B cell (primary cell): ENCODE results near the gene PEDS1. TPM values are rescaled to one million over a fixed set of nuclear protein-coding genes. Genes with fewer than 3 reads are reported as not detected.
"Not testable (repeated sequence)": the region's sequence is repeated elsewhere in the genome, so short reads cannot be mapped to it uniquely, and the experiment has no call there.

Experiments used
- ATAC-seq: fragments of 200-7000 bp; cut with Tn5 transposase; one replicate; pipeline ENCODE4 v1.10.0; 2021; ENCODE audit warnings: low read depth, mild to moderate bottlenecking, moderate number of reproducible peaks, moderate library complexity
- CTCF ChIA-PET: fragments of 350-600 bp; sonication (Branson Sonifier 250); formaldehyde crosslinking; loops from one replicate; lab custom pipeline; 2021; ENCODE audit warnings: antibody characterized with exemption, inconsistent platforms; lab: Charles Lee
- POLR2A ChIA-PET: fragments of 350-600 bp; sonication (Branson Sonifier 250); formaldehyde crosslinking; loops from one replicate; lab custom pipeline; 2021; ENCODE audit warnings: antibody characterized with exemption; lab: Charles Lee
- DNase-seq: peaks from one replicate; pipeline ENCODE4 v3.0.0; 2013
- H2AFZ ChIP-seq: 2 replicates; pipeline ENCODE4 v1.6.1; 2012; ENCODE audit warnings: mild to moderate bottlenecking, low read depth, low read length; ENCODE audit not compliant: insufficient read depth, poor library complexity, severe bottlenecking
- H3K27ac ChIP-seq, 2 donors: 1 replicate in 1 of 2; 2 replicates in 1 of 2; pipeline ENCODE4 v1.5.1; 2012 to 2013; ENCODE audit warnings: low read length in 2 of 2, mild to moderate bottlenecking in 2 of 2, moderate library complexity in 1 of 2
- H3K27me3 ChIP-seq, 4 experiments: fragments of 200-600 bp in 1 of 4; sonication (generic) in 1 of 4; replicated peaks in 1 of 4; 1 replicate in 2 of 4; 2 replicates in 2 of 4; pipeline versions ENCODE4 v1.6.1 to v1.7.0; 2013 to 2016; ENCODE audit warnings: low read length in 3 of 4, mild to moderate bottlenecking in 2 of 4, mixed read lengths in 1 of 4, moderate library complexity in 1 of 4; ENCODE audit not compliant: insufficient read depth in 4 of 4, control insufficient read depth in 3 of 4; ENCODE audit errors: control extremely low read depth in 1 of 4
- H3K36me3 ChIP-seq, 2 experiments: replicated peaks in 1 of 2; 1 replicate in 1 of 2; 2 replicates in 1 of 2; pipeline versions ENCODE4 v1.6.1 to v1.7.1; 2013; ENCODE audit warnings: low read length in 1 of 2; ENCODE audit not compliant: insufficient read depth in 2 of 2, control insufficient read depth in 1 of 2; ENCODE audit errors: control extremely low read depth in 1 of 2, extremely low read depth in 1 of 2
- H3K4me1 ChIP-seq, 2 donors: fragments of 200-600 bp in 1 of 2; sonication (generic) in 1 of 2; 1 replicate in 1 of 2; 2 replicates in 1 of 2; pipeline versions ENCODE4 v1.5.1 to v1.6.1; 2013 to 2017; ENCODE audit warnings: low read length in 2 of 2; ENCODE audit not compliant: control insufficient read depth in 2 of 2, insufficient read depth in 2 of 2
- H3K4me2 ChIP-seq: replicated peaks from 2 replicates; pipeline ENCODE3; 2012; ENCODE audit warnings: mild to moderate bottlenecking, low read depth, low read length; ENCODE audit not compliant: poor library complexity, severe bottlenecking
- H3K4me3 ChIP-seq, 5 experiments: fragments of 200-600 bp in 1 of 5; sonication (generic) in 1 of 5; 1 replicate in 3 of 5; 2 replicates in 2 of 5; pipeline versions ENCODE4 v1.5.1 to v1.7.0; 2011 to 2016; ENCODE audit warnings: low read length in 4 of 5, mild to moderate bottlenecking in 4 of 5, low read depth in 2 of 5, control low read depth in 1 of 5, moderate library complexity in 1 of 5; ENCODE audit not compliant: insufficient read depth in 1 of 5; ENCODE audit errors: control extremely low read depth in 1 of 5, extremely low read depth in 1 of 5
- H3K79me2 ChIP-seq: fragments of 200-600 bp; sonication (generic); one replicate; pipeline ENCODE4 v1.6.0; 2016; ENCODE audit warnings: low read length; ENCODE audit not compliant: control insufficient read depth, insufficient read depth
- H3K9ac ChIP-seq: fragments of 200-600 bp; sonication (generic); 2 replicates; pipeline ENCODE4 v1.6.1; 2017; ENCODE audit warnings: mild to moderate bottlenecking, low read length, moderate library complexity
- H3K9me3 ChIP-seq, 3 donors: one replicate each; pipeline versions ENCODE4 v1.6.1 to v1.7.1; 2013; ENCODE audit warnings: low read length in 2 of 3; ENCODE audit not compliant: control insufficient read depth in 2 of 3, insufficient read depth in 1 of 3; ENCODE audit errors: control extremely low read depth in 1 of 3
- H4K20me1 ChIP-seq: 2 replicates; pipeline ENCODE4 v1.6.0; 2012; ENCODE audit warnings: mild to moderate bottlenecking, low read length; ENCODE audit not compliant: insufficient read depth, control insufficient read depth, poor library complexity, severe bottlenecking
- H3K27ac Mint-ChIP-seq: one replicate; pipeline ENCODE4 v1.8.0; 2021; ENCODE audit warnings: mixed read lengths
- H3K27me3 Mint-ChIP-seq: one replicate; pipeline ENCODE4 v1.8.0; 2021; ENCODE audit warnings: mixed read lengths
- H3K4me1 Mint-ChIP-seq: one replicate; pipeline ENCODE4 v1.8.0; 2021; ENCODE audit warnings: mixed read lengths
- H3K4me3 Mint-ChIP-seq: one replicate; pipeline ENCODE4 v1.8.0; 2021; ENCODE audit warnings: mixed read lengths
- H3K9me3 Mint-ChIP-seq: one replicate; pipeline ENCODE4 v1.8.0; 2022; ENCODE audit warnings: mixed read lengths; ENCODE audit not compliant: insufficient read depth
- CTCF ChIP-seq: fragments of 200-600 bp; IDR thresholded peaks from one replicate; pipeline ENCODE4 v1.8.0; 2022; ENCODE audit warnings: antibody characterized with exemption, mild to moderate bottlenecking
- EZH2 ChIP-seq: IDR thresholded peaks from 2 replicates; pipeline ENCODE4 v1.6.1; 2012; ENCODE audit warnings: borderline replicate concordance, low read depth, mild to moderate bottlenecking, moderate library complexity, low read length; ENCODE audit not compliant: insufficient read depth, poor library complexity, severe bottlenecking
- WGBS: methylation state at CpG from one replicate; pipeline ENCODE4 v1.1.5; 2013; ENCODE audit warnings: missing lambda C conversion rate; ENCODE audit not compliant: insufficient coverage; 5-methylcytosine and 5-hydroxymethylcytosine counted together
- intact Hi-C: fragments of 100-400 bp; cut with micrococcal nuclease; formaldehyde crosslinking; loops from one replicate; pipeline ENCODE4 v1.10.0; 2022
- polyA plus RNA-seq: library from polyadenylated mRNA; depleted of rRNA; stranded (reverse); fragments of >200 nt; gene quantifications from 2 replicates; pipeline ENCODE4 v1.2.3, GENCODE V29; 2012
- total RNA-seq, 2 donors: library from RNA; stranded (reverse); fragments of 120-200 nt in 1 of 2; gene quantifications; 1 replicate in 1 of 2; 2 replicates in 1 of 2; pipeline versions ENCODE4 v1.2.3 to v1.2.4, GENCODE V29; 2013 to 2022

Gene PEDS1
- total and polyA plus RNA-seq, 2 donors (not counting 1 experiment from before 2014, with no cell fraction given), result 11.2 to 38.7 TPM

DNA sequence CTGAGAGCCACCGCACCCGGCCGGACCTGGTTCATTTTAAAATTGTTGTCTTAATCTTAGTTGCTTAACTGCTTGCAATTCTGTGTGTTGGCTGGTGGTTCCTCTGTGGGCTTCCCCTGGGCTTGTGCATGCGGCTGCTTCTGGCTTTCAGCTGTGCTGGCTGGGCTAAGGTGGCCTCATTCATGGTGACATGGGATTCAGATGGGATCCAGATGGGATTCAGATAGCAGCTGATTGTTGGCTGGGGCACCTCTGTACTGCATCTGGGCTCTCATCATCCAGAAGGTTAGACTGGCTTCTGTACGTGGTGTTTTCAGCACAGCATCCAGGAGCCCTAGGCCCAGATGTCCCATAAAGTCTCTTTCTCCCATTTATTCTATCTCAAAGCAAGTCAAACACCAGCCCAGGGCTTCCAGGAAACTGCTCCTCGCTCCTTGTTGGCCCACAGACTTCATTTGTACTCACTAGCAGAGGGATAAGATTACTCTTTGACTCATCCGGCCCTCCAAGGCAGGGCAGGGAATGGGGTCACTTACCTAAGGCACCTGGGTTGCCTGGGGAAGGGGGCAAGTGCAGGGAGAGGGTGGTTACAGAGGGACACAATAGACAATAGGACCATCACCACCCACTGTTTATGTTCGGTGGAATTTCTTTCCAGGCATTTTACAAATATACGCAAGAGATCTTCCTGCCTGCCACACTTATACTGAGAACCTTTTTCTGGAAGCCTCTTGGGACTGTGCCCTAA, 10.2 kb upstream of the PEDS1 start:
- Mint-ChIP-seq H3K27me3 (peaks cover 3% of the 10 kb centered on the region), H3K9me3 (no peaks in the 10 kb centered on the region), H3K27ac (no peak overlapping the region), H3K4me1 (peaks cover 10% of the 10 kb centered on the region), H3K4me3 (no peak overlapping the region)
- H3K36me3 ChIP-seq, result no peaks in the 10 kb centered on the region
- no peak overlapping the region for H3K27ac ChIP-seq
- H2AFZ ChIP-seq, result no peak overlapping the region
- intact Hi-C loops, result no loop called here
- TF ChIP-seq EZH2 (no peak), CTCF (no peak)
- ATAC-seq (no peak), DNase-seq (no peak)
- no peak overlapping the region for H3K9ac ChIP-seq
- H3K9me3 ChIP-seq, result no peaks in the 10 kb centered on the region
- CTCF ChIA-PET, result no interaction called here
- H3K4me3 ChIP-seq, result no peak overlapping the region
- H3K27me3 ChIP-seq, result peaks cover 0 to 3% (median 0%) of the 10 kb centered on the region in 4 experiments
- H3K4me1 ChIP-seq, result peaks cover 9 to 10% of the 10 kb centered on the region in 2 donors
- no peaks in the 10 kb centered on the region for H3K79me2 ChIP-seq
- no peaks in the 10 kb centered on the region for H4K20me1 ChIP-seq
- POLR2A ChIA-PET, result no interaction called here
- H3K4me2 ChIP-seq, result no peak overlapping the region
- WGBS, result 82% methylated on average over 5 of the region's 9 CpGs

GRCh38 chr20:50161494-50161893, 8.0 kb upstream of the PEDS1 start:
- not testable (repeated sequence) for ATAC-seq

More at GRCh38 chr20:50161494-50161893, 8.0 kb upstream of the PEDS1 start:
- H4K20me1 ChIP-seq, H3K27ac Mint-ChIP-seq, POLR2A ChIA-PET, H3K27ac ChIP-seq, intact Hi-C loops, H3K79me2 ChIP-seq, H2AFZ ChIP-seq, H3K27me3 ChIP-seq, H3K9me3 ChIP-seq, DNase-seq, H3K27me3 Mint-ChIP-seq, H3K9ac ChIP-seq, H3K9me3 Mint-ChIP-seq, H3K4me2 ChIP-seq, H3K4me3 Mint-ChIP-seq, H3K36me3 ChIP-seq, H3K4me3 ChIP-seq: not testable (repeated sequence)
- CTCF ChIA-PET, result interaction anchor here (1.2 kb wide), 1 partner anchor 182 kb away, joined by 3 read pairs; no protein-coding TSS in a partner anchor
- H3K4me1 ChIP-seq, result peaks cover 9 to 10% of the 10 kb centered on the region in 2 donors
- peaks cover 10% of the 10 kb centered on the region for H3K4me1 Mint-ChIP-seq
- WGBS, result 96% methylated on average over 5 of the region's 7 CpGs
